Skeletal muscle tissue (tissue), 4 donors: ENCODE measurements around the gene TOP3B. TPM values are rescaled to one million over a fixed set of nuclear protein-coding genes. Genes with fewer than 3 reads are reported as not detected.
"Not testable (repeated sequence)": the region's sequence is repeated elsewhere in the genome, so short reads cannot be mapped to it uniquely, and the experiment has no call there.

Experiments
- H3K27ac ChIP-seq: one replicate; pipeline ENCODE4 v1.7.0; 2013; ENCODE audit warnings: mild to moderate bottlenecking, low read depth, low read length, inconsistent platforms
- H3K27me3 ChIP-seq, 3 donors: one replicate each; pipeline ENCODE4 v1.7.0; 2013; ENCODE audit warnings: low read length in 3 of 3; ENCODE audit not compliant: control insufficient read depth in 3 of 3, insufficient read depth in 3 of 3
- H3K36me3 ChIP-seq, 3 donors: one replicate each; pipeline ENCODE4 v1.7.0; 2013; ENCODE audit warnings: low read length in 3 of 3; ENCODE audit not compliant: control insufficient read depth in 3 of 3, insufficient read depth in 3 of 3
- H3K4me1 ChIP-seq, 3 donors: one replicate each; pipeline ENCODE4 v1.7.0; 2013; ENCODE audit warnings: low read length in 3 of 3, mild to moderate bottlenecking in 3 of 3; ENCODE audit not compliant: control insufficient read depth in 3 of 3, insufficient read depth in 3 of 3
- H3K4me3 ChIP-seq, 3 donors: one replicate each; pipeline ENCODE4 v1.7.0; 2013; ENCODE audit warnings: low read length in 3 of 3
- H3K9ac ChIP-seq, 3 donors: one replicate each; pipeline ENCODE4 v1.7.0; 2013; ENCODE audit warnings: low read length in 3 of 3, mild to moderate bottlenecking in 3 of 3, moderate library complexity in 2 of 3, low read depth in 1 of 3
- H3K9me3 ChIP-seq, 3 donors: one replicate each; pipeline ENCODE4 v1.7.0; 2013; ENCODE audit warnings: low read length in 3 of 3; ENCODE audit not compliant: control insufficient read depth in 3 of 3
- total RNA-seq: library from RNA; depleted of rRNA; stranded (reverse); fragments of >200 nt; gene quantifications from one replicate; pipeline ENCODE4 v1.2.3, GENCODE V29; 2014
- donor health status: Osteomylitis.

TOP3B gene
- total RNA-seq, 1 donor from 2014 or later, result 14.1 TPM

- Histone ChIP-seq H3K4me1 (peaks cover 75 to 85% (median 83%) of the 10 kb centered on the region in 3 donors), H3K36me3 (peaks cover 10 to 19% (median 14%) of the 10 kb centered on the region in 3 donors), H3K4me3 (no peak overlapping the region), H3K27me3 (no peaks in the 10 kb centered on the region), H3K9ac (peak overlapping the region in 1 of 3 donors; percentile 40), H3K9me3 (no peaks in the 10 kb centered on the region), H3K27ac (peak overlapping the region; percentile 45)
Observed at GRCh38 chr22:21946262-21946925, 36.2 kb downstream of the TOP3B start.

- Histone ChIP-seq H3K36me3 (peaks cover 15 to 19% (median 16%) of the 10 kb centered on the region in 3 donors), H3K4me1 (peaks cover 81 to 90% (median 88%) of the 10 kb centered on the region in 3 donors), H3K9ac (peak overlapping the region in 2 of 3 donors; percentile 12 to 54), H3K27ac (no peak overlapping the region), H3K27me3 (no peaks in the 10 kb centered on the region), H3K4me3 (peak overlapping the region in 1 of 3 donors; percentile 22), H3K9me3 (no peaks in the 10 kb centered on the region)
Observed at GRCh38 chr22:21945453-21946261, 36.9 kb downstream of the TOP3B start.

DNA sequence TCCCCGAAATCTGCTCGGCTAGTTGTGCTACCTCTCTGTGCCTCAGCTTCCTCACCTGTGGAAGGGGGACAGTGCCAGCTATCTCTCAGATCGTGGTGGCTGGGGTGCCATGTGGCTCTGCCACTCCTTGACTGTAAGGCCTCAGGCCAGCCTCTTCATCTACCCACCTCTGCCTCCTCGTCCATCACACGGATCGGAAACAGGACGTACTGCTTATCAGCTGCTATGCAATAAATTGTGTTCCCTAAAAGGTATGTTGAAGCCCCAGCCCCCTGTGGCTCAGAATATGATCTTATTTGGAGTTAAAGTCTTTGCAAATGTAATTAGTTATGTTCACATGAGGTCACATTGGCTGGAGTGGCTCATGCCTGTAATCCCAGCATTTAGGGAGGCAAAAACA is 37.7 kb downstream of the TOP3B start:
- H3K4me3 ChIP-seq, result no peak overlapping the region
- peaks cover 15 to 19% (median 16%) of the 10 kb centered on the region in 3 donors for H3K36me3 ChIP-seq
- no peaks in the 10 kb centered on the region for H3K27me3 ChIP-seq
- peaks cover 86 to 94% (median 94%) of the 10 kb centered on the region in 3 donors for H3K4me1 ChIP-seq
- H3K9me3 ChIP-seq, result no peaks in the 10 kb centered on the region
- H3K27ac ChIP-seq, result no peak overlapping the region
- peak overlapping the region in 1 of 3 donors; percentile 54 for H3K9ac ChIP-seq

- H3K4me1 ChIP-seq, result peaks cover 89 to 95% (median 94%) of the 10 kb centered on the region in 3 donors
- H3K27me3 ChIP-seq, result no peaks in the 10 kb centered on the region
- peaks cover 15 to 23% (median 16%) of the 10 kb centered on the region in 3 donors for H3K36me3 ChIP-seq
- H3K9ac ChIP-seq, result peak overlapping the region in 2 of 3 donors; percentile 25 to 51
- H3K9me3 ChIP-seq, result no peaks in the 10 kb centered on the region
- H3K27ac ChIP-seq, result peak overlapping the region; percentile 49
- no peak overlapping the region for H3K4me3 ChIP-seq
Observed at GRCh38 chr22:21943571-21944448, 38.8 kb downstream of the TOP3B start.

- Histone ChIP-seq H3K4me3 (peak overlapping the region in 2 of 3 donors; percentile 0 to 11), H3K36me3 (peaks cover 15 to 23% (median 16%) of the 10 kb centered on the region in 3 donors), H3K9ac (peak overlapping the region in 1 of 3 donors; percentile 25), H3K27ac (peak overlapping the region; percentile 70), H3K4me1 (peaks cover 92 to 95% (median 95%) of the 10 kb centered on the region in 3 donors), H3K27me3 (no peaks in the 10 kb centered on the region), H3K9me3 (no peaks in the 10 kb centered on the region)
Observed at GRCh38 chr22:21942407-21943343, 39.9 kb downstream of the TOP3B start.

DNA sequence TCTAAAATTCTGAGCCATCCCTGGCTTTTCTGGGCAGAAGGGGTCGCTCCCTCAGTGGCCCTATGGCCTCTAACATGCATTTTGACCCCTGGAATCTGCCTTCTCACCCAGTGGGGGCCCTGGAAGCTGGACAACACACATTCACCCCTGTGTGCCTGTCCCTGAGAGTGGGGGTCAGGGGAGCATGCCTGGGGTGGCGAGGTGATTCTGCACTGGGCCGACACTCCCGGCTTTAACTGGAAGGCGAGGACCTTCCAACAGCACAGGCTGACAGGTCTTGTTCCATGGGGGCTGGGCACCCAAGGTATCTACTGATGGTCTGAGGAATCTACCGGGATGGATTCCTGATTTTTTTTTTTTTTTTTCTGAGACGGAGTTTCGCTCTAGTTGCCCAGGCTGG is 40.7 kb downstream of the TOP3B start:
- Histone ChIP-seq H3K27me3 (no peaks in the 10 kb centered on the region), H3K4me1 (peaks cover 92 to 97% (median 95%) of the 10 kb centered on the region in 3 donors), H3K27ac (peak overlapping the region; percentile 70), H3K4me3 (no peak overlapping the region), H3K9ac (peak overlapping the region in 1 of 3 donors; percentile 62), H3K9me3 (no peaks in the 10 kb centered on the region), H3K36me3 (peaks cover 15 to 23% (median 16%) of the 10 kb centered on the region in 3 donors)

GRCh38 chr22:21940521-21940920 is 42.1 kb downstream of the TOP3B start:
- Histone ChIP-seq H3K9me3 (no peaks in the 10 kb centered on the region), H3K9ac (peak overlapping the region in 1 of 3 donors; percentile 11), H3K4me3 (no peak overlapping the region), H3K27me3 (no peaks in the 10 kb centered on the region), H3K27ac (peak overlapping the region; percentile 87), H3K4me1 (peaks cover 88 to 90% (median 88%) of the 10 kb centered on the region in 3 donors), H3K36me3 (peaks cover 18 to 23% (median 19%) of the 10 kb centered on the region in 3 donors)

GRCh38 chr22:21939935-21940334 is 42.7 kb downstream of the TOP3B start:
- not testable (repeated sequence) for H3K4me3 ChIP-seq, H3K27me3 ChIP-seq, H3K9me3 ChIP-seq
- Histone ChIP-seq H3K4me1 (peaks cover 82 to 84% (median 82%) of the 10 kb centered on the region in 3 donors), H3K36me3 (peaks cover 16 to 19% (median 17%) of the 10 kb centered on the region in 3 donors), H3K9ac (peak overlapping the region in 1 of 3 donors; percentile 86), H3K27ac (peak overlapping the region; percentile 87)
